Activated naive CD4-positive, alpha-beta T cell (primary cell): ENCODE data around the gene CAPN2.
"Not testable (repeated sequence)": the region's sequence is repeated elsewhere in the genome, so short reads cannot be mapped to it uniquely, and the experiment has no call there.

Source experiments
- DNase-seq, 4 experiments: peaks; one replicate each; lab custom pipeline; 2025; lab: John Stamatoyannopoulos, UW

CAPN2 gene

GRCh38 chr1:223717123-223717522, 4.8 kb downstream of the CAPN2 start:
- no peak for DNase-seq

DNA sequence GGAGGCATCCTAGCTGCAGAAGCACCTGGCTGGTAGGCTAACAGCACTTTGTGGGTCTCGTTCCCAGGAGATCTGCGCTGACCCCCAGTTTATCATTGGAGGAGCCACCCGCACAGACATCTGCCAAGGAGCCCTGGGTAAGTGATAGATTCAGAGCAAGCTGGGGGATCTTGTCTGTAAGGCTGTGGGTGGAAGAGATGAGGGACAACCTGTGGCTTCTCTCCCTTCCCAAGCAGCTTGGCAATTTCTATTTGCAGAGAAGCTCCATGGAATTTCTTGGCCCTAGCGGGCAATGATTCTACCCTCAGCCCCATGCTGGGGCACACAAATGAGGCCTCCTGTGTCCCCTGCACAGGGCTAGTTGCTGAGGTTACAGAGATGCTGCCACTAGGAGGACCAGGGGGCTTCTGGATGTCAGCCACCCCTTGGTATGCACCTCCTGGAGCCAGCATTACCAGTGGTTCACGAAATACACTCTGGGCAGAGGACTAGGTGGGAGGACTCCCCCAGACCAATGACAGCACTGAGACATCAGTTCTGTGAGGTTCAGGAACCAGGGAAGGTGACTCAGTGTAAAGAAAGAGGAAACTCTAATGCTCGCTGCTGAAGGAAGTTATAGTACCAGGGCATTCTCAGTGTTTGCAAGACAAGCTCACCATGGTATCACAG, 5.5 kb downstream of the CAPN2 start:
- no peak for DNase-seq

DNA sequence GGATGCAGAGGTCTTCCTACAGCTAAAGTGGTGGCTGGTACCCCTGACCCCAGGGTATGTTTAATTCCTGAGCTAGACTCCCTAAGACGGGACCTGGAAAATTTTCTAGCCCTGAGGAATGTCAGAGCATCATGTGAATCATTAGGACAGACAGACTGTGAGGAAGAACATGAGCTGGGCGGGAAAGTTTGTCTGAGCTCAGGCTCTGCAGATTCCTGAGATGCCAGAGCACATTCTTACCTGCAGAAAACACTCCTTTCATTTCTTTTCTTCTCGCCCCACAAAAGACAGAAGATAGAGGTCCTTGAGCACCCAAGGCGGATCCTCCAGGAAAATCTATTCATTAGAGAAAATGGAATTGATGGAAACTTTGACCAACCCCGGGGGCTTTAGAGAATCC, 6.5 kb downstream of the CAPN2 start:
- no peak for DNase-seq

DNA sequence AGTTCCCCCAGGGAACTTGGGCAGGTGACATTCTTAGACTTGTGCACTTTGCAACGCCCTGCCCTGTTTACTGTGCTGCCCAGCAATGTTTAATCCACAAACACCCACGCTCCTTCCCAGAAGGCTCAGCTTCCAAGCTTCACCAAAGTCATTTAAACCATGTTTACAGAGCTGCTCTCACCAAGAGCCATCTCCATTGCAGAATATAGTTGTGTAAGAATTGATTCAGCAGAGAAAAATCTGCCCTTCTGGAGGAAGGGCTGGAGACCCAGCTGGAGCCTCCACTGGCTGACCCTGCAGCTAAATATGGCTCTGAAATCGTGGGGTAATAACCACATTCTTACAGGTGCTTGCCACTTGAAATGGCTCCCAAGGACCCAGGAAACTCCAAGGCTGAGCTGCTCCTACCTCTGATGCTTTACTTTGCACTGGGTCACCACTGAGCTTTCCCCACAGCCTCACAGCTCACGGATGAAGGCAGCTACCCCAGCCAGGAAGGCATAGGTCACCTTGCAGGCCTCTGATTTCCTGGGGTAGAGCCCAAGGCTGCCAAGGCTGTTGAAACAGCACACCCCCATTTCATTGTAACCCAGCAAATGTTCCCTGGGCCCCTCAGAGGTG, 8.7 kb downstream of the CAPN2 start:
- DNase-seq: no peak

DNA sequence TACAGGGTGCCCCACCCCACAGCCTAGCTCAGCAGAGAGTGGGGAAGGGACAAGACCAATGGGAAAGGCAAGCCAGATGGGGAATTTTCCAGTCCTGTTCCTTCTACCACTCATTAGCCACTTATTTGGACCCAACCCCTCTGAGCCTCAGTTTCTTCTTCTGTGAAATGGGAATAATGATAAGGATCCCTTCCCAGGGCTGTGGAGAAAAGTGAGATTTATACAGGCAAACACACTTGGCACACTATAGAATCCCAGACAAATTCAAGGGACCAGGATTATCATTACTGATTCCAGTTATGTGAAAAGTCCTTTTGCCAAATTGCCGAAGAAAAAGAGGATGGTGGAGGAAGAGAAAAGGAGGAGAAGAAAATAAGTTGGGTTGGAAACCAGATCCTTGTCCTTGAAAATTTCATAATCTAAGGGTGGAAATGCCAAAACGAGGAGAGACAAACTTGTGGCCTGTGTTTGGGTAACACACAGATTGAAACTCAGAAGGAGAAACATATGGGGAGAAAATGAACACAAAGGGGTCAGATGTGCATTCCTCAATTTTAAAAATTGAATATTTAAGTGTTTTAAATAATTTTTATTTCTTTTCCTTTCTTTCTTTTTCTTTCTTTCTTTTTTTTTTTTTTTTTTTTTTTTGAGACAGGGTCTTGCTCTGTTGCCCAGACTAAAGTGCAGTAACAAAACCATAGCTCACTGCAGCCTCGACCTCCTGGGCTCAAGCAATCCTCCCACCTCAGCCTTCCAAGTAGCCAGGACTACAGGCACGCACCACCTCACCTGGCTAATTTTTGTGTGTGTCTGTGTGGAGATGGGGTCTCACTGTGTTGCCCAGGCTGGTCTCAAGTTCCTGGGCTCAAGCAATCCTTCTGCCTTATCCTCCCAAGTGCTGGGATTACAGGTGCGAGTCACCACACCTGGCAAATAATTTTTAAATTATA, 9.6 kb downstream of the CAPN2 start:
- DNase-seq: no peak

- no peak for DNase-seq
Measured at GRCh38 chr1:223723351-223723904, 11.1 kb downstream of the CAPN2 start.

GRCh38 chr1:223724376-223724775, 12.0 kb downstream of the CAPN2 start:
- DNase-seq: no peak

DNA sequence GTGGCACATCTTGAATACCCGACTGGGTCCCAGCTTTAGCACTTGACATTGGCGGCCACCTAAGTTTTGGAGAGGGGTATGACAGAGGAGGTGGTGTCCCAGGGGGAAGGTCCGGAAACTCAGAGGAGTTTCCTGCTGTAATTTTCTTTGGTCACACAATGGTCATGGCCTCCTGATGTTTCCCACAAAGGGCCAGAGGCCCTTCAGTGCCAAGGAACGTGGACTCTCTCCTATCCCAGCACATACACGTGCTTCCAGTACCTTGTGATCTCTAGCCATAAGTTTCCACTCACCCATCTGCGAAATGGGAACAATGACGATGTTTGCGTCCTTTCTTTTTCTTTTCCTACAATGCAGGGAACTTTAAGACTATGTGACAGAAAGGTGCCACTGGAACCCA, 13.2 kb downstream of the CAPN2 start:
- no peak for DNase-seq

- peak; percentile 45 to 71 (median 56) for DNase-seq
Measured at GRCh38 chr1:223726380-223727001, 14.2 kb downstream of the CAPN2 start.

DNA sequence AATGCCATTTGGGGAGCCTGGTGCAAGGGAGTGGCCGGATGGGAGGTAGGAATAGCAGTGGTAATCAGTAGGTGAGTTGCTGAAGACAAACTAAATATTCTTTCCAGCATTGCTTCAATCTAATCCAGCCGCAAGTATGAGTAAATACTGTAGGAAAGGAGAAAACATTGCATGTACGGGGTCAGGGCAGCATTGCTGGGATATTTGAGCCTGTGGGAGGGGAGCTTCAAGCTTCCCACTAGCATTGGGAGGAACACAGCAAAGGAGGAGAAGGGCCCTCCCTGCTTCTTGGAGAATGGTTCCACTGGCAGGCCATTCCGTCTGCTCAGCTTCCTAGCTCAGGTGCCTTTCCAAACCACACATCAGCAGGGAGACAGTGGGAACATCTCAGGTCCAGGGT, 15.2 kb downstream of the CAPN2 start:
- DNase-seq: no peak

GRCh38 chr1:223729906-223730305, 17.6 kb downstream of the CAPN2 start:
- DNase-seq: no peak

DNA sequence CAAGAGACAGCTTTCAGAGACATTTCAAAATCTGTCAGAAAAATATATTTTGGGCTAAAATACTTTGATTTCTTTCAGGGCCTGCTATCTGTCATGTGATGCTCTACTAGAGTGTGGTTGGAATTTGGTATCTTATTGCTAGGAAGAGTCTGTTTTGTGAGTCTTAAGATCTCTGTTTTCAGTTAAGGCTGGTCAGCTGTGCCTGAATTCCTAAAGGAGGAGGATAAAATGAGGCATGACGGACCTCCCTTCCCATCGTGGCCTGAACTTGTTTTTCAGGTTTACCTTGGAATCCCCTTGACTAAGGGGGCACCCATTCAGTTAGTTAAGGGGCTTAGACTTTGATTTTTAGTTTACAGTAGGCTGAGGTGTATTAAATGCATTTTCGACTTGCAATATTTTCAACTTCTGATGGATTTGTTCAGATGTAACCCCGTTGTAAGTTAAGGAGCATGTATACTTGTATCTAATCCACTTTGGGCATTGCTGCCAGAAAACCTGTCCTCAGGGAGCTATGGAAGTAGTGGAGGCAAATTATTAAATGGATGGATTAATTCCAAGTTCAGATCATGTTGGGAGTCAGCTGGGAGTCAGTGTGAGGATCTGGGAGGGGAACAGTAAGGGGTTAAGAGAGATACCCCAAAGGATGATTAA, 18.3 kb downstream of the CAPN2 start:
- no peak for DNase-seq

GRCh38 chr1:223731133-223731770, 18.9 kb downstream of the CAPN2 start:
- no peak for DNase-seq

DNA sequence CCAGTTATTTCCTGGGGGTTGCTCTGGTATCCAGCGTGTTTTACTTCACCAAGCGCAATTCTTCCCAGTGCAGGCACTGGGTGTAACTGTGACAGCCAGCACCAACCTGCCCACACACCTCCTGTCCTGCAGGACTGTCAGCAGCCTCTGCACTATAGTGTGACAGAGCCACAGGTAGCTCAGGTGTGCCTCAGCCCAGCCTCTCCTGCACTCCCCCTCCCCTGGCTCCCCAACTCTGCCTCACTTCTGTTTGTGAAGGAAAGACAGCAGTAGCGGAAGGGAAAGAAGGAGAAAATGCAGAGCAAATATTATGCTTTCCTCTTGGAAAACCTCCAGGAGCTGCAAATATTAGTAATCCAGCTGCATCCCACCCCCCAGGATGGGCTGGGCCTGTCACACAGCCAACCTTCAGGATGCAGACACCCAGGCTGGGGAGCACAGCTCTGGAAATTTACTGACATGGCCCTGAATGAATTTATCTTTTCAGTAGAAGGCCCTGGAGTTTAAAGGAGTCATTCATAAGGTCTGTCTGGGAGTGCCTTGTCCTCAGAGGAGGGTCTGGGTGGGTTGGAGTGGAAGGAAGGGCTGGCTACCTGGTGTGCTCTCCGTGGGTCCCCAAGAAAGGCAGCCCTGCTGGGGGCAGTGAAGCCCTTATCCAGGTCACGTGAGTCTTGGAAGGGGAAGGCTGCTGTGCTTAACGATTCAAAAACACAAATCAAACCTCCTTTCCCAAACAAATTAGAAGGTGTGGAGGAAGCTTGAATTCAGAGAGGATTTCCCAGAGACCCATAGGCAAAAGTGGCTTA, 20.9 kb downstream of the CAPN2 start:
- no peak for DNase-seq

DNA sequence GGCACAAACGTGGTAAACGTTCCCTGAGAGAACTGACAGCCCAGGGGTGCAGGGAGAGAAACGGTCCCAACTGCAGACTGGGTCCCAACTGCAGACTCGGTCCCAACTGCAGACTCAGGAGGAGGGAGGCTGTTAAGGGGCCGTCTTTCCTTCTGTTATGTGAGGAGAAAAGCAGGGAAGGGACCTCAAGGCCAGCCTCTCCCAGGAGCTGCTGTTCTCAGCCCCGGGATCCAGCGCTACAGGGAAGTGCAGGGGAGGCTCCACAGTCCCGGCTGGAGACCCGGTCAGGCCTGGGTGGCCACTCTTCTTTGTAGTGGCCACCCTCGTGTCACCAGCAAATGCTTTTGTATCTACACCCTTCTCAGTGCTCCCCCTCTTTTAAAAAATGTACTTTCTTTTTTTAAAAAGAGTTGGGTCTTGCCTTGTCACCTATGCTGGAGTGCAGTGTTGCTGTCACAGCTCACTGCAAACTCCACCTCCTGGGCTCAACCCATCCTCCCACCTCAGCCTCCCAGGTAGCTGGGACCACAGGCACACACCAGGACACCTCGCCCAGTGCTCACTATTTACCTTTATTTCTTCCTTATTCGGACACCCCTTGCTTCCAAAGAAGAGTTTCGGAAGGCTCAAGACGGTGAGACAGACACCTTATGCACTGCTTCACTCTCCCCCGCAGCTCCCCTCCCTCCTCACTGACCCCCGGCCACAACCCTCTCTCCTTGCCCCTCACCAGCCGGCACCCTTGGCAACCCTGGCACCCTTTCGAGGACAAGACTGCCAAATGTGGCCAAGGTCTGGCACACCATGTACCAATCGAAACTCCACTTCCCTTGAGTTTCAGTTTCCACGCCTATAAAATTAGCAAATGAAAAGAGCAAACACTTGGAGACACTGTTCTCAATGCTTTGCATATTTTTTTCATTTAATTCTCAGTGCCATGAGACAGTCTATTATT, 21.8 kb downstream of the CAPN2 start:
- no peak for DNase-seq

GRCh38 chr1:223736638-223737037, 24.3 kb downstream of the CAPN2 start:
- DNase-seq: not testable (repeated sequence)

DNA sequence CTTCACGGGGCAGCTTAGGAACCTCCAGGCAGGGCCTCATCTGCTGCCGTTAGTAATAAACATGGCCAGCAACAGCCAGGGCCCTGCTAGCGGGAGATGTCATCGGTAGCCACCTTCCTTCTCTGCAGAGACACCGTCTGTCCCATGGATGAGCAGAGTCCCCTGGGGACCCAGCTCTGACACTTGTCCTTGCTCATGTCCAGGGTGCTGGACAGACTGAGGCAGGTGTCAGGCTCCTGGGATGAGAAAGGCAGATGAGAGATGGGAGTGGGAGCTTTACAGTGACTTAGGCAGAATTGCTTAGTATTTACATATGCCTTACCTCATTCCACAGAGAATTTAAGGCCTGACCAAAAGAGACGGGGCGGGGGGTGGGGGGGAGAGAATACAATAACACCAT, 25.0 kb downstream of the CAPN2 start:
- DNase-seq: no peak

GRCh38 chr1:223738465-223739365, 26.4 kb downstream of the CAPN2 start:
- no peak for DNase-seq
